BJ (cell line): ENCODE measurements around the gene CAMTA2. TPM values are rescaled to one million over a fixed set of nuclear protein-coding genes. Genes with fewer than 3 reads are reported as not detected.

Experiments
- CTCF ChIA-PET: fragments of 350-600 bp; formaldehyde crosslinking; extraction: SDS; loops from one replicate; lab custom pipeline; 2021; ENCODE audit warnings: antibody characterized with exemption, inconsistent platforms; lab: Yijun Ruan, JAX
- POLR2A ChIA-PET: fragments of 300-600 bp; sonication (Branson Sonifier 250); formaldehyde crosslinking; extraction: SDS; loops from one replicate; lab custom pipeline; 2021; ENCODE audit warnings: antibody characterized with exemption; lab: Charles Lee
- DNase-seq: peaks from one replicate; pipeline ENCODE4 v3.0.0-alpha.2; 2011; ENCODE audit warnings: low read depth
- H3K27me3 ChIP-seq: 2 replicates; pipeline ENCODE4 v1.6.0; 2011; ENCODE audit warnings: low read length; ENCODE audit not compliant: control insufficient read depth, insufficient read depth
- H3K36me3 ChIP-seq: 2 replicates; pipeline ENCODE4 v1.5.1; 2011; ENCODE audit warnings: low read length; ENCODE audit not compliant: control insufficient read depth, insufficient read depth
- H3K4me3 ChIP-seq: 2 replicates; pipeline ENCODE4 v1.5.1; 2011; ENCODE audit warnings: low read depth, mild to moderate bottlenecking, control low read depth, low read length
- polyA plus RNA-seq: library from polyadenylated mRNA; depleted of rRNA; stranded (reverse); fragments of >200 nt; gene quantifications from 2 replicates; pipeline ENCODE4 v1.2.3, GENCODE V29; 2011
- TF ChIP-seq, protein P1 (sequence below): IDR thresholded peaks from 2 replicates; pipeline ENCODE4 v1.5.1; 2011; ENCODE audit warnings: low read depth, mild to moderate bottlenecking, control low read depth, inconsistent platforms, low read length, moderate library complexity; ENCODE audit not compliant: insufficient read depth

Gene CAMTA2
- polyA plus RNA-seq, 1 experiment = 65.6 TPM

DNA sequence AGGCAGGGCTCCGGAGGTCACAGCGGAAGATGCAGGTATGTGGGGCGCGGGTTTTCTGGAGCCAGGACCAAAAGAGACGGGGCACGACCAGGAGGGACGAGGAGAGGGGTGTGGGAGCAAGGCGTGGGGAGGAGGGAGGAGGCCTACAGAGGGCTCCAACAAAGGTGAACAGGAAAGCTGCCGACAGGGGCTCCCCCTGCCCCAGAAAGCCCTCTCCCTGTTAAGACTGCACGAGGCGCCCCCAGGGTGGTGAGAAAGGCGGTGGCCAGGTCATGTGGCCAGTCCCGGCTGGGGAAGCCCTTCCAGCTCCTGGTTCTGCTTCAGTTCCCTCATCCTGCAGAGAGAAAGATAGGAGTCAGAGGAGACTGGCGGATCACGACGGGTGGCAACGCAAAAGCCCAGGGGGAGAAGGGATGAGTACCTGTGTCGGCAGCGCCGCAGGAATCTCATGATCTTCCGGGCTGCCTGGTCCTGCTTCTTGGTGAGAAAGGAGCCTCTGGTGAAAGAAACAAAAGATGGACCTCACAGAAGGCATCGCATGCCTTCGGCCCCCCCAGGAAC, 18.9 kb downstream of the CAMTA2 start:
- ChIA-PET POLR2A (interaction anchor here (0.5 kb wide), 1 partner anchor 21 kb away, joined by 3 read pairs; no protein-coding TSS in a partner anchor), CTCF (interaction anchor here (0.7 to 4.6 kb wide), 6 partner anchors 12 to 93 kb away, joined by 3 to 40 read pairs (median 5); partner anchors contain the start of genes CAMTA2 and INCA1)
- Histone ChIP-seq H3K36me3 (peaks cover 15% of the 10 kb centered on the region), H3K4me3 (peak overlapping the region; percentile 56), H3K27me3 (no peaks in the 10 kb centered on the region)
- DNase-seq = no peak
- TF ChIP-seq, protein P1, sequence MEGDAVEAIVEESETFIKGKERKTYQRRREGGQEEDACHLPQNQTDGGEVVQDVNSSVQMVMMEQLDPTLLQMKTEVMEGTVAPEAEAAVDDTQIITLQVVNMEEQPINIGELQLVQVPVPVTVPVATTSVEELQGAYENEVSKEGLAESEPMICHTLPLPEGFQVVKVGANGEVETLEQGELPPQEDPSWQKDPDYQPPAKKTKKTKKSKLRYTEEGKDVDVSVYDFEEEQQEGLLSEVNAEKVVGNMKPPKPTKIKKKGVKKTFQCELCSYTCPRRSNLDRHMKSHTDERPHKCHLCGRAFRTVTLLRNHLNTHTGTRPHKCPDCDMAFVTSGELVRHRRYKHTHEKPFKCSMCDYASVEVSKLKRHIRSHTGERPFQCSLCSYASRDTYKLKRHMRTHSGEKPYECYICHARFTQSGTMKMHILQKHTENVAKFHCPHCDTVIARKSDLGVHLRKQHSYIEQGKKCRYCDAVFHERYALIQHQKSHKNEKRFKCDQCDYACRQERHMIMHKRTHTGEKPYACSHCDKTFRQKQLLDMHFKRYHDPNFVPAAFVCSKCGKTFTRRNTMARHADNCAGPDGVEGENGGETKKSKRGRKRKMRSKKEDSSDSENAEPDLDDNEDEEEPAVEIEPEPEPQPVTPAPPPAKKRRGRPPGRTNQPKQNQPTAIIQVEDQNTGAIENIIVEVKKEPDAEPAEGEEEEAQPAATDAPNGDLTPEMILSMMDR = no peak

DNA sequence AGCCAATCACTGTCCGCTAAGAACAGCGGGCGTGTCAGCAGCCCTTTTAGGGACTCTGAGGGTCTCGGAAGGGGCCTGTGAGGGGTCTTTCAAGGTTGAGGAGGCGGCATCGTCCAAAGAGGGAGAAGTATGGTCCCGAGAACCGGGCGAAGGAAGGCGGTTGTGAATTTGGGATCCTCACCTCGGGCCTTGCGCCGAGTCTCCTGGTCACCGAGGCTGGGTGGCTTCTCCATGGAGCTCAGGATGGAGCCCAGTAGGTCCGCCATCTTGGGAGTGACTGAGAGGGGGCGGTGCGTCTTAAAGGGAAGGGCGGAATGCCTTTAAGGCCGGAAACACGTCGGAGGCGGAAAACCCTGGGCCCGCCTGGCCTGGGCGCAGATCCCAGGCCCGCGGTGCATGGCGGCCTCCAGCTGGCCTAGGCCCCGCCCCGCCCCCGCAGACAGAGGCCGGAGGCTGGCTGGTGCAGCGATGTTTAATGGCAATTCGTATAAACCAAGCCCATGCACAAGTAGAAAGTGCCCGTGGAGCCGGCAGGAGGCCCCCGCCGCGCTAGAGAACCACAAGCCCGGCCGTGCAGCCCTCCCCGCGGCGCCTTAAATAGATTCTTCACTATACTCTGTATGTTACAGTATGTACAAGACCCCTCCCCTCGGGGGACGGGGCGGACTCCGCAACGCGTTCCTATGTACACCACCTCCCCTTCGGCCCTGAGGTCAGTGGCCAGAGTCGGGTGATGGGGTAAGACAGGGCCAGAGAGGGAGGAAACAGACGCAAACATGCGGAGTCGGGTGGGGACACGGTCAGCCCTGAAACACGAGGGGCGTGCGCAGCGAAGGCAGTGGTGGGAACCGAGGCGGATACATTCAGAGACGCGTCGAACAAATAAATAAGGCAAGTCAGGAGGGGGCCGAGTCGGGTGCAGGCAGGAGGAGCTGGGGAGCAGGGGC, 19.7 kb downstream of the CAMTA2 start, which contains the start of gene SPAG7:
Gene SPAG7 (minus strand): TSS at position 279 of the 947 bp plus-strand sequence. CDS start 13 bp downstream, at position 266.
- TF ChIP-seq, protein P1 = peak; percentile 16; the same call in 1 of the 2 replicates
- DNase-seq = peak; percentile 83
- Histone ChIP-seq H3K27me3 (no peaks in the 10 kb centered on the region), H3K36me3 (peaks cover 13% of the 10 kb centered on the region), H3K4me3 (peak within 1 kb of the TSS; percentile 56)
- CTCF ChIA-PET = interaction anchor here (0.6 to 4.6 kb wide), 9 partner anchors 12 to 59 kb away, joined by 3 to 40 read pairs (median 6); partner anchors contain the start of gene CAMTA2
- POLR2A ChIA-PET = interaction anchor here (0.5 to 1.9 kb wide), 6 partner anchors 11 to 34 kb away, joined by 3 to 17 read pairs (median 7); partner anchors contain the start of genes PFN1, RNF167 and SLC25A11

DNA sequence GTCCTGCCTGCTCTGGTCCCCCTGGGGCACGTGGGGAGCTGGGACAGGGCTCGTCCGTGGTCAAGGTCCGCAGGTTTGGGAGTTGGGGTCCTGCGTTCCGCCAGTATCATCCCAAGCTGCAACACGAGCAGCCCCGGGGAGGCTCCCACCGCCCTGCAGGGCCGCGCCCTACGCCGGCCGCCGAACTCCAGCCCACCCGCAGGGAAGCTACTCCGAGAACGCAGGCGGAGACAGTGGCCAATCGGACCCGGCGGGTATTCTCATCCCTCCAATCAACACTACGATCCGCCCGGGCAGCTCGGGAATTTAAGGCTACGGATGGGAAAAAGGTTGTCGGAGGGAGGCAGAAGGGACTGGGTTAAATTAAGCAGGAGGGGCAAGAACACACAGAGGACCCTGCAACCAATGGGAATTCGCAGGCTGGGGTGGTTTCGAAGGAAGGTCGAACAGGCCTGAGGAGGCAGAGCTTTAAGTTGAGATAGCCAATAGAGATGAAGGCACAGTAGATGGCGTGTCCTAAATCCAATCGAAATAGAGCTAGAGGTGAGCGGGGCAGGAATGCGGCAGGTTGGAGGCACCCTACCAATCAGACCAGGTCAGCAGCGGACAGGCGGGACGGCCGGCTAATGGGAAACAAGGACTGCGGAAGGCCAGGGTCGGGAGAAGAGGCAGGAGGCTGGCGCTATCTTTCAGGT, 20.5 kb downstream of the CAMTA2 start:
- POLR2A ChIA-PET = interaction anchor here (0.5 to 1.9 kb wide), 7 partner anchors 10 to 33 kb away, joined by 3 to 17 read pairs (median 5); partner anchors contain the start of genes PFN1, RNF167 and SLC25A11
- TF ChIP-seq, protein P1 = no peak
- CTCF ChIA-PET = interaction anchor here (0.6 to 3.1 kb wide), 10 partner anchors 9 to 95 kb away, joined by 3 to 19 read pairs (median 4); partner anchors contain the start of gene CAMTA2
- peak; percentile 99 for DNase-seq
- Histone ChIP-seq H3K27me3 (no peaks in the 10 kb centered on the region), H3K36me3 (peaks cover 6% of the 10 kb centered on the region), H3K4me3 (peak overlapping the region; percentile 56)

DNA sequence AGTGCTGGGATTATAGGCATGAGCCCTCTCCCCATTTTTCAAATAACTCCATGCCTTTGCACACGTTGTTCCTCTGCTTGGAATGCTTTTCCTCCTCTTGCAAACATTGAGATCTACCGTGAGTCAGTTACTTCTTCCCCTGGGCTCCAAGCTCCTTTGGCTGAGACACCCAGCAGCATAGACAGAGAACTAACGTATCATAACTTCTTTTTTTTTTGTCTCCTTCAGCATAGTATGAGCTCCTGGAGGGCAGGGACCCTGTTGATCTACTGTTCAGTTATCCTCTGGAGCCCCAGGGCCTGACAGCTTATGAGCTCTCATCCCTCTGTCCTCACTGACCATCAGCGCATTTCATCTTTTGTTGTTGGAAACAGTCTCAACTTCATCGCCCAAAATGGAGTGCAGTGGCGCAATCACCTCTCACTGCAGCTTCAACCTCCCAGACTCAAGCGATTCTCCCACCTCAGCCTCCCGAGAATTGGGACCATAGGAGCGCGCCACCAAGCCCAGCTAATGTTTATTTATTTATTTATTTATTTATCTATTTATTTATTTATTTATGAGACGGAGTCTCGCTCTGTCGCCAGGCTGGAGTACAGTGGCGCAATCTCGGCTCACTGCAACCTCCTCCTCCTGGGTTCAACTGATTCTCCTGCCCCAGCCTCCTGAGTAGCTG, 22.0 kb downstream of the CAMTA2 start:
- peaks cover 7% of the 10 kb centered on the region for H3K36me3 ChIP-seq
- H3K27me3 ChIP-seq = no peaks in the 10 kb centered on the region
- TF ChIP-seq, protein P1 = no peak
- no peak for DNase-seq
- ChIA-PET CTCF (interaction anchor here (0.7 to 2.4 kb wide), 6 partner anchors 10 to 56 kb away, joined by 3 to 8 read pairs (median 4); no protein-coding TSS in a partner anchor), POLR2A (interaction anchor here (0.5 kb wide), 1 partner anchor 10 kb away, joined by 3 read pairs; no protein-coding TSS in a partner anchor)
- H3K4me3 ChIP-seq = no peak overlapping the region
